ENCODE measurements around the gene MDH1. TPM values are rescaled to one million over a fixed set of nuclear protein-coding genes. Genes with fewer than 3 reads are reported as not detected.

MDH1 gene
- total and polyA plus RNA-seq, 4 donors = 75.6 to 210 (median 118) TPM

GRCh38 chr2:63569740-63570139, 19.0 kb upstream of the MDH1 start:
- peaks cover 0 to 3% (median 0%) of the 10 kb centered on the region in 4 donors for H3K9me3 ChIP-seq (ENCODE audit: control insufficient read depth in 4 of 4, low read length in 3 of 4)
- peaks cover 0 to 5% (median under 1%) of the 10 kb centered on the region in 4 donors for H3K4me1 ChIP-seq (ENCODE audit: control insufficient read depth in 4 of 4, insufficient read depth in 4 of 4, low read length in 3 of 4)
- no peak for DNase-seq (ENCODE audit: low spot score)
- no peak overlapping the region for H3K4me3 ChIP-seq (ENCODE audit: low read depth in 1 of 3, low read length in 3 of 3)
- no peak overlapping the region for H3K27ac ChIP-seq (ENCODE audit: low read depth in 1 of 2, low read length in 2 of 2)
- H3K36me3 ChIP-seq (ENCODE audit: control insufficient read depth in 4 of 4, insufficient read depth in 3 of 4, low read depth in 1 of 4, low read length in 3 of 4) = no peaks in the 10 kb centered on the region
- no peak for TF ChIP-seq NR2F2 (IDR thresholded peaks at IDR 0.05)
- TF ChIP-seq YY1 (IDR thresholded peaks at IDR 0.05) = no peak
- TF ChIP-seq ATF3 (IDR thresholded peaks at IDR 0.05) = no peak
- no peak for TF ChIP-seq ZBTB33 (IDR thresholded peaks at IDR 0.05)
- TF ChIP-seq GABPA (IDR thresholded peaks at IDR 0.05 in 1 of 2, conservative IDR thresholded peaks at IDR 0.05 in 1 of 2) = no peak
- no peak for TF ChIP-seq CTCF (IDR thresholded peaks at IDR 0.05; ENCODE audit: low read depth, low read length, missing input control)
- no peaks in the 10 kb centered on the region for H3K27me3 ChIP-seq (ENCODE audit: control insufficient read depth in 4 of 4, insufficient read depth in 4 of 4, low read length in 3 of 4)
- no peak overlapping the region for H3K9ac ChIP-seq (ENCODE audit: low read depth in 1 of 2, low read length in 2 of 2)

GRCh38 chr2:63571291-63571690, 17.5 kb upstream of the MDH1 start:
- TF ChIP-seq FOXA1 (IDR thresholded peaks at IDR 0.05) (no peak), RAD21 (IDR thresholded peaks at IDR 0.05) (no peak), JUND (IDR thresholded peaks at IDR 0.05) (no peak), REST (IDR thresholded peaks at IDR 0.05) (no peak), ZBTB33 (IDR thresholded peaks at IDR 0.05) (no peak), NR2F2 (IDR thresholded peaks at IDR 0.05) (no peak), SP1 (IDR thresholded peaks at IDR 0.05) (no peak), GABPA (IDR thresholded peaks at IDR 0.05 in 1 of 2, conservative IDR thresholded peaks at IDR 0.05 in 1 of 2) (no peak), MAX (IDR thresholded peaks at IDR 0.05) (no peak), ATF3 (IDR thresholded peaks at IDR 0.05) (no peak), HNF4A (conservative IDR thresholded peaks at IDR 0.05) (no peak), TAF1 (conservative IDR thresholded peaks at IDR 0.05) (no peak), FOXA2 (IDR thresholded peaks at IDR 0.05) (no peak), EGR1 (IDR thresholded peaks at IDR 0.05; ENCODE audit: low read depth in 2 of 2) (no peak), CTCF (IDR thresholded peaks at IDR 0.05; ENCODE audit: low read depth, low read length, missing input control) (no peak), HNF4G (IDR thresholded peaks at IDR 0.05) (no peak), RXRA (IDR thresholded peaks at IDR 0.05) (no peak), YY1 (IDR thresholded peaks at IDR 0.05) (no peak)
- WGBS = 82% methylated on average over 2 of the region's 2 CpGs
- Histone ChIP-seq H3K4me3 (ENCODE audit: low read depth in 1 of 3, low read length in 3 of 3) (no peak overlapping the region), H3K9ac (ENCODE audit: low read depth in 1 of 2, low read length in 2 of 2) (no peak overlapping the region), H3K27me3 (ENCODE audit: control insufficient read depth in 4 of 4, insufficient read depth in 4 of 4, low read length in 3 of 4) (no peaks in the 10 kb centered on the region), H3K27ac (ENCODE audit: low read depth in 1 of 2, low read length in 2 of 2) (no peak overlapping the region), H3K9me3 (ENCODE audit: control insufficient read depth in 4 of 4, low read length in 3 of 4) (peaks cover 0 to 3% (median 0%) of the 10 kb centered on the region in 4 donors), H3K4me1 (ENCODE audit: control insufficient read depth in 4 of 4, insufficient read depth in 4 of 4, low read length in 3 of 4) (peaks cover 0 to 5% (median 0%) of the 10 kb centered on the region in 4 donors), H3K36me3 (ENCODE audit: control insufficient read depth in 4 of 4, insufficient read depth in 3 of 4, low read depth in 1 of 4, low read length in 3 of 4) (no peaks in the 10 kb centered on the region)
- DNase-seq (ENCODE audit: low spot score) = no peak
